ENCODE data around the gene MRM1. TPM values are rescaled to one million over a fixed set of nuclear protein-coding genes. Genes with fewer than 3 reads are reported as not detected.

MRM1 gene
- total RNA-seq, 1 donor from 2014 or later, result 5.4 TPM

DNA sequence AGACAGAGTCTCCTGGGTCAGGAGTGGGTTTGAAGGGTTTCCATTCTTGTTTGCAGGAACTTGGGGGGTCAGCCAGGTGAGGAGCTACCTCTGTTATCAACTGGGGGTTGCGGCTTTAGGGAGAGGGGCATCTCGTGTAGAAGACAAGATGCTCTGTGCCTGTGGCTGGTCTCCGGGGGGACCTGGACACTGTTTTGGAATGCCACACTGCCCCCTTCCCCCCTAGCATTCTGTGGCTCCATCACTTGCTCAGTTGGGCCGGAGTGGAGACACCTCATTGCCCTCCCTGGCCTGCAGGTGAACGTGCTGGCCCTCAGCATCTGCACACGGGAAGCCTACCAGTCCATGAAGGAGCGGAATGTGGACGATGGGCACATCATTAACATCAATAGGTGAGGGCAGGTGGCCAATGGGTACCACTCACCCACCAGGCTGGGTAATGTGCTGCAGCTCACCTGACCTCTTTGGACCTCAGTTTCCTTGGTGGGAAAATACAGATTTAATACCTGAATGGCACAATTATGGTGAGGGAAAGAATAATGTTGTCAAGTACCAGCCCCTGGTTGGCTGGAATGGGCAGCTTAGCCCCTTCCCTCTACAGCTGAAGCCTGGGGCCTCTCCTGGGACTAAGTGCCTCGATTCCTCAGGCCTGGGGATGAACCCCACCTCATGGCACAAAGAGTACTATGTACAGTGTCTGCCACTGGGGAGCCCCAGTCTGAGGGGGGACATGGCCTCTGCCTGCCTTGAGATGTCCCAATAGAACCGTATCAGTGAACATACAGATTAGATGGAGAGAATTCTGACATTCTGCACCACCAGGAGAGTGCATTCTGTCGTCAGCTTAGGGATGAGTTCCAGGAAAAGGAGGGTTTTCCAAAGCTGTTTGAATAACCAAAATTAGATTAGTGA lies 3.3 kb upstream of the MRM1 start:
- Mint-ChIP-seq H3K27me3 (ENCODE audit: low read depth) (no peaks in the 10 kb centered on the region), H3K4me1 (peaks cover 30% of the 10 kb centered on the region), H3K9me3 (no peaks in the 10 kb centered on the region), H3K4me3 (peak overlapping the region; percentile 62), H3K36me3 (ENCODE audit: low read depth) (peaks cover 6% of the 10 kb centered on the region), H3K27ac (ENCODE audit: unreplicated experiment) (no peak overlapping the region)
- no peak for DNase-seq (ENCODE audit: low read depth, low spot score)
- TF ChIP-seq, protein P1, sequence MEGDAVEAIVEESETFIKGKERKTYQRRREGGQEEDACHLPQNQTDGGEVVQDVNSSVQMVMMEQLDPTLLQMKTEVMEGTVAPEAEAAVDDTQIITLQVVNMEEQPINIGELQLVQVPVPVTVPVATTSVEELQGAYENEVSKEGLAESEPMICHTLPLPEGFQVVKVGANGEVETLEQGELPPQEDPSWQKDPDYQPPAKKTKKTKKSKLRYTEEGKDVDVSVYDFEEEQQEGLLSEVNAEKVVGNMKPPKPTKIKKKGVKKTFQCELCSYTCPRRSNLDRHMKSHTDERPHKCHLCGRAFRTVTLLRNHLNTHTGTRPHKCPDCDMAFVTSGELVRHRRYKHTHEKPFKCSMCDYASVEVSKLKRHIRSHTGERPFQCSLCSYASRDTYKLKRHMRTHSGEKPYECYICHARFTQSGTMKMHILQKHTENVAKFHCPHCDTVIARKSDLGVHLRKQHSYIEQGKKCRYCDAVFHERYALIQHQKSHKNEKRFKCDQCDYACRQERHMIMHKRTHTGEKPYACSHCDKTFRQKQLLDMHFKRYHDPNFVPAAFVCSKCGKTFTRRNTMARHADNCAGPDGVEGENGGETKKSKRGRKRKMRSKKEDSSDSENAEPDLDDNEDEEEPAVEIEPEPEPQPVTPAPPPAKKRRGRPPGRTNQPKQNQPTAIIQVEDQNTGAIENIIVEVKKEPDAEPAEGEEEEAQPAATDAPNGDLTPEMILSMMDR (conservative IDR thresholded peaks at IDR 0.05), result no peak

DNA sequence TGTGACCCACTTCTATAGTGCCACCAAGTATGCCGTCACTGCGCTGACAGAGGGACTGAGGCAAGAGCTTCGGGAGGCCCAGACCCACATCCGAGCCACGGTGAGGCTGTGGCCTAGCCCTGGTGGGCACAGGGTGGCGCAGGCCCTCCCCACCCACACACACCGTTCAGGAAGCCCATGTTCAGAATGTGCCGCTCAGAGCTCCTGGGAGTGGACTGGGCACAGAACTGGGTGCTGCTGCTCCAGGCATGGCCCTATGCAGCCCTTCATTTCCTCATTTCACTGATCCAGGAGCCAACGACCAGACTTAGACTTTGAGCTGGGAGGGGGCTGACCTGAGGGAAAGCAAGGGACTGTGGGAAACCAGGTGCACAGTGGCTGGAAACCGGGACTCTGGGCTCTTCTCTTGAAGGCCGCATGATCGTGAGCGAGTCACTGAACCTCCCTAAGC lies 2.4 kb upstream of the MRM1 start:
- no peak for DNase-seq (ENCODE audit: low read depth, low spot score)
- Mint-ChIP-seq H3K27ac (ENCODE audit: unreplicated experiment) (no peak overlapping the region), H3K27me3 (ENCODE audit: low read depth) (no peaks in the 10 kb centered on the region), H3K4me1 (peaks cover 26% of the 10 kb centered on the region), H3K9me3 (no peaks in the 10 kb centered on the region), H3K36me3 (ENCODE audit: low read depth) (peaks cover 6% of the 10 kb centered on the region), H3K4me3 (peak overlapping the region; percentile 62)
- TF ChIP-seq, protein P1 (conservative IDR thresholded peaks at IDR 0.05), result no peak

DNA sequence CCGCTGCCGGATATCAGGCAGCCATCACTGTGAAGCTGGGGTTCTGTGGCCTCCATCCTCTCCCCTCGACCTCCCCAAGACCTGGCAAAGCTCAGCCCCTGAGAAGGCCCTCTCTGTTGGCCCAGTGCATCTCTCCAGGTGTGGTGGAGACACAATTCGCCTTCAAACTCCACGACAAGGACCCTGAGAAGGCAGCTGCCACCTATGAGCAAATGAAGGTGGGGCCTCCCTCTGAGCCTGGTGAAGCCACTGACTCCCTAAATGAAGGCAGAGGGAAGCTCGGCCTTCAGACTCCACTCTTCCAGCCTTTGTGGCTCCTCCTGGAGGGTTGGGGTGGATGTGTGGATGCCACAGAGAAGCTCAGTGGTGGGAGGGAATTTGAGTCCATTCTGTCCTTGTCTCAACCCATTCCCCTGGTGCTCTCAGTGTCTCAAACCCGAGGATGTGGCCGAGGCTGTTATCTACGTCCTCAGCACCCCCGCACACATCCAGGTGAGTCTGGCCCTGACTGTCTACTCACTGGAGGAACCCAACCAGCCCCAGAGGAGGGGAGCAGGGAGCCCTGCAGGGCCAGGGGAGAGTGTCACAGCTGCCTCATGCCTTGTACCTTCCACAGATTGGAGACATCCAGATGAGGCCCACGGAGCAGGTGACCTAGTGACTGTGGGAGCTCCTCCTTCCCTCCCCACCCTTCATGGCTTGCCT lies 1.7 kb upstream of the MRM1 start:
- peak overlapping the region; percentile 92 for H3K4me3 Mint-ChIP-seq
- H3K9me3 Mint-ChIP-seq, result no peaks in the 10 kb centered on the region
- no peaks in the 10 kb centered on the region for H3K27me3 Mint-ChIP-seq (ENCODE audit: low read depth)
- DNase-seq (ENCODE audit: low read depth, low spot score), result no peak
- TF ChIP-seq, protein P1 (conservative IDR thresholded peaks at IDR 0.05), result no peak
- peaks cover 28% of the 10 kb centered on the region for H3K4me1 Mint-ChIP-seq
- H3K36me3 Mint-ChIP-seq (ENCODE audit: low read depth), result peaks cover 6% of the 10 kb centered on the region
- H3K27ac Mint-ChIP-seq (ENCODE audit: unreplicated experiment), result no peak overlapping the region

DNA sequence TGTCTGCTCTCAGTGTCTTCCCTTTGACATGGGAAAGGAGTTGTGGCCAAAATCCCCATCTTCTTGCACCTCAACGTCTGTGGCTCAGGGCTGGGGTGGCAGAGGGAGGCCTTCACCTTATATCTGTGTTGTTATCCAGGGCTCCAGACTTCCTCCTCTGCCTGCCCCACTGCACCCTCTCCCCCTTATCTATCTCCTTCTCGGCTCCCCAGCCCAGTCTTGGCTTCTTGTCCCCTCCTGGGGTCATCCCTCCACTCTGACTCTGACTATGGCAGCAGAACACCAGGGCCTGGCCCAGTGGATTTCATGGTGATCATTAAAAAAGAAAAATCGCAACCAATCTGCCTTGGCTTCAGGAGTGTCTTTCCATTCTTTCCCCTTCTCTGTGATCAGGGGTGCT lies 918 bp upstream of the MRM1 start:
- Mint-ChIP-seq H3K27me3 (ENCODE audit: low read depth) (no peaks in the 10 kb centered on the region), H3K9me3 (no peaks in the 10 kb centered on the region), H3K4me1 (peaks cover 32% of the 10 kb centered on the region), H3K27ac (ENCODE audit: unreplicated experiment) (peak overlapping the region; percentile 70), H3K36me3 (ENCODE audit: low read depth) (peaks cover 3% of the 10 kb centered on the region), H3K4me3 (peak overlapping the region; percentile 92)
- TF ChIP-seq, protein P1 (conservative IDR thresholded peaks at IDR 0.05), result no peak
- DNase-seq (ENCODE audit: low read depth, low spot score), result no peak

DNA sequence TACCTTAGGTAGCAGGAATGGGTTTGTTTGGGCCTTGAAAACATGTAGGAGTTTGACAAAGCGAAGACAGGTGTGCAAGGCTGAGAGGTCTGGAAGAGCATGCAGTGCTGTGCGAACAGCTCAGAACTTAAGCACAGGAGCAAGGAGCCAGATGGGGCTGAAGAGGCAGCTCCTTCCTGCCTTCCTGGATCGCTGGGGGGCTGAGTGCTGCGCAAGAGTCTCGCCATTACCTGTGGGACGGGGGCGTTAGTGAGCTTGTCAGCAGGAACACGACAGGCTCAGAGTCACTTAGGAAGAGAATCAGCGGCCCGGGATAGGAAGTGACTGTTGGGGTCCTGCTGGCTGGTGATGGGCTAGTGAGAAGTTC lies 464 bp upstream of the MRM1 start:
- H3K36me3 Mint-ChIP-seq (ENCODE audit: low read depth), result no peaks in the 10 kb centered on the region

More for the DNA sequence above, 464 bp upstream of the MRM1 start:
- no peak for DNase-seq (ENCODE audit: low read depth, low spot score)
- Mint-ChIP-seq H3K27me3 (ENCODE audit: low read depth) (no peaks in the 10 kb centered on the region), H3K4me1 (peaks cover 36% of the 10 kb centered on the region), H3K9me3 (no peaks in the 10 kb centered on the region), H3K4me3 (peak overlapping the region; percentile 92), H3K27ac (ENCODE audit: unreplicated experiment) (peak overlapping the region; percentile 88)
- TF ChIP-seq, protein P1 (conservative IDR thresholded peaks at IDR 0.05), result no peak

Data from neural crest cell (in vitro differentiated cells).